ENCODE data around the gene MAML2.

The MAML2 gene

DNA sequence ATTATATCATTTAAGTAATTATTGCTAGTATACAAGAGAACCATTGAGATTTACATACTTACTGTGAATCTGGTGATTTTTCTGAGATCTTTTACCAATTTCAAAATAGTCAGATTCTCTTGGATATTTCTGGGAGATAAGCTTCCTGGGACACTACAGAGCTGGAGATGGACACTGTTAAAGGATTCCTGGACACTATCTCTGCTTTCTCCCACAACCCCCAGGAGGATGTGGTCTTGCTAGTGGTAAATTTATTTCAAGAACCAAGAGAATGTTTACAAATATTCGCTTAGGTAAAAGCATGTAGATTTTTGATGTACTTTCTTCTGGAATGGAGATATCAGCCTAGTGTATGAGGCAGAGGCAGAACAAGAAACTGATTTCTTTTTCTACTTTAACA is 33.8 kb upstream of the MAML2 start:
- Histone ChIP-seq H2AK5ac (ENCODE audit: low read length, severe bottlenecking) (no peak overlapping the region), H3K79me1 (replicated peaks; ENCODE audit: low read length, poor library complexity, severe bottlenecking) (peaks cover 3% of the 10 kb centered on the region), H2BK15ac (ENCODE audit: low read depth, poor library complexity, severe bottlenecking) (no peak overlapping the region), H3K9me3 (ENCODE audit: control insufficient read depth, low read length) (no peaks in the 10 kb centered on the region), H3K36me3 (ENCODE audit: control insufficient read depth in 1 of 2, insufficient read depth in 2 of 2, low read depth in 1 of 2, low read length in 2 of 2) (peaks cover 0 to 61% of the 10 kb centered on the region in 2 experiments), H3K27me3 (ENCODE audit: control insufficient read depth in 1 of 2, insufficient read depth in 1 of 2, low read length in 2 of 2) (no peaks in the 10 kb centered on the region), H3K4ac (ENCODE audit: low read depth in 1 of 2, low read length in 2 of 2) (no peak overlapping the region), H2AFZ (ENCODE audit: low read depth, low read length) (no peak overlapping the region), H3K4me3 (ENCODE audit: insufficient read depth in 1 of 2, low read depth in 1 of 2, low read length in 2 of 2) (no peak overlapping the region), H3K9ac (ENCODE audit: low read length) (no peak overlapping the region), H3K14ac (ENCODE audit: low read length in 2 of 2) (no peak overlapping the region), H3K18ac (ENCODE audit: low read depth in 1 of 2, low read length in 2 of 2) (no peak overlapping the region), H4K91ac (ENCODE audit: low read length) (no peak overlapping the region), H3K23ac (ENCODE audit: low read length in 2 of 2) (no peak overlapping the region), H4K8ac (ENCODE audit: low read length) (no peak overlapping the region), H3K4me1 (ENCODE audit: control insufficient read depth, insufficient read depth, low read depth, low read length) (no peaks in the 10 kb centered on the region), H3K27ac (ENCODE audit: low read length, poor library complexity, severe bottlenecking) (no peak overlapping the region), H2BK5ac (ENCODE audit: low read depth, low read length, poor library complexity, severe bottlenecking) (no peak overlapping the region), H2BK12ac (ENCODE audit: low read length in 2 of 2) (no peak overlapping the region), H2BK120ac (ENCODE audit: low read depth, low read length) (no peak overlapping the region), H3K4me2 (ENCODE audit: low read length, poor library complexity, severe bottlenecking) (no peak overlapping the region)
- no peak for DNase-seq
- no CpG with 5 or more reads among the region's 1 CpG for WGBS

GRCh38 chr11:96373826-96374225 is 30.8 kb upstream of the MAML2 start:
- Histone ChIP-seq H2AFZ (ENCODE audit: low read depth, low read length) (no peak overlapping the region), H3K18ac (ENCODE audit: low read depth in 1 of 2, low read length in 2 of 2) (no peak overlapping the region), H2AK5ac (ENCODE audit: low read length, severe bottlenecking) (no peak overlapping the region), H3K4ac (ENCODE audit: low read depth in 1 of 2, low read length in 2 of 2) (no peak overlapping the region), H3K4me1 (ENCODE audit: control insufficient read depth, insufficient read depth, low read depth, low read length) (no peaks in the 10 kb centered on the region), H4K91ac (ENCODE audit: low read length) (no peak overlapping the region), H3K9me3 (ENCODE audit: control insufficient read depth, low read length) (peaks cover 6% of the 10 kb centered on the region), H3K9ac (ENCODE audit: low read length) (no peak overlapping the region), H2BK120ac (ENCODE audit: low read depth, low read length) (no peak overlapping the region), H3K4me3 (ENCODE audit: insufficient read depth in 1 of 2, low read depth in 1 of 2, low read length in 2 of 2) (no peak overlapping the region), H3K36me3 (ENCODE audit: control insufficient read depth in 1 of 2, insufficient read depth in 2 of 2, low read depth in 1 of 2, low read length in 2 of 2) (peaks cover 0 to 67% of the 10 kb centered on the region in 2 experiments), H2BK15ac (ENCODE audit: low read depth, poor library complexity, severe bottlenecking) (no peak overlapping the region), H3K79me1 (replicated peaks; ENCODE audit: low read length, poor library complexity, severe bottlenecking) (no peaks in the 10 kb centered on the region), H3K27ac (ENCODE audit: low read length, poor library complexity, severe bottlenecking) (no peak overlapping the region), H3K14ac (ENCODE audit: low read length in 2 of 2) (no peak overlapping the region), H4K8ac (ENCODE audit: low read length) (no peak overlapping the region), H2BK5ac (ENCODE audit: low read depth, low read length, poor library complexity, severe bottlenecking) (no peak overlapping the region), H2BK12ac (ENCODE audit: low read length in 2 of 2) (no peak overlapping the region), H3K27me3 (ENCODE audit: control insufficient read depth in 1 of 2, insufficient read depth in 1 of 2, low read length in 2 of 2) (no peaks in the 10 kb centered on the region), H3K23ac (ENCODE audit: low read length in 2 of 2) (no peak overlapping the region), H3K4me2 (ENCODE audit: low read length, poor library complexity, severe bottlenecking) (no peak overlapping the region)
- DNase-seq, result no peak
- 100% methylated on average over 3 of the region's 4 CpGs for WGBS

- no peak overlapping the region for H3K23ac ChIP-seq (ENCODE audit: low read length in 2 of 2)
- H3K4me2 ChIP-seq (ENCODE audit: low read length, poor library complexity, severe bottlenecking), result no peak overlapping the region
- no peak overlapping the region for H3K9ac ChIP-seq (ENCODE audit: low read length)
- H2AK5ac ChIP-seq (ENCODE audit: low read length, severe bottlenecking), result no peak overlapping the region
- DNase-seq, result no peak
- no peaks in the 10 kb centered on the region for H3K4me1 ChIP-seq (ENCODE audit: control insufficient read depth, insufficient read depth, low read depth, low read length)
- peaks cover 3 to 83% of the 10 kb centered on the region in 2 experiments for H3K36me3 ChIP-seq (ENCODE audit: control insufficient read depth in 1 of 2, insufficient read depth in 2 of 2, low read depth in 1 of 2, low read length in 2 of 2)
- no peak overlapping the region for H2BK5ac ChIP-seq (ENCODE audit: low read depth, low read length, poor library complexity, severe bottlenecking)
- no peak overlapping the region for H2BK12ac ChIP-seq (ENCODE audit: low read length in 2 of 2)
- no peak overlapping the region for H2BK120ac ChIP-seq (ENCODE audit: low read depth, low read length)
- no peak overlapping the region for H3K27ac ChIP-seq (ENCODE audit: low read length, poor library complexity, severe bottlenecking)
- no peak overlapping the region for H3K14ac ChIP-seq (ENCODE audit: low read length in 2 of 2)
- peaks cover 3% of the 10 kb centered on the region for H3K79me1 ChIP-seq (replicated peaks; ENCODE audit: low read length, poor library complexity, severe bottlenecking)
- no peak overlapping the region for H4K91ac ChIP-seq (ENCODE audit: low read length)
- no peak overlapping the region for H3K4me3 ChIP-seq (ENCODE audit: insufficient read depth in 1 of 2, low read depth in 1 of 2, low read length in 2 of 2)
- peaks cover 19% of the 10 kb centered on the region for H3K9me3 ChIP-seq (ENCODE audit: control insufficient read depth, low read length)
- 96% methylated on average over 2 of the region's 2 CpGs for WGBS
- H3K27me3 ChIP-seq (ENCODE audit: control insufficient read depth in 1 of 2, insufficient read depth in 1 of 2, low read length in 2 of 2), result no peaks in the 10 kb centered on the region
- no peak overlapping the region for H4K8ac ChIP-seq (ENCODE audit: low read length)
- H3K4ac ChIP-seq (ENCODE audit: low read depth in 1 of 2, low read length in 2 of 2), result no peak overlapping the region
- no peak overlapping the region for H2AFZ ChIP-seq (ENCODE audit: low read depth, low read length)
- H3K18ac ChIP-seq (ENCODE audit: low read depth in 1 of 2, low read length in 2 of 2), result no peak overlapping the region
- H2BK15ac ChIP-seq (ENCODE audit: low read depth, poor library complexity, severe bottlenecking), result no peak overlapping the region
Observed at GRCh38 chr11:96367342-96367741, 24.3 kb upstream of the MAML2 start.

DNA sequence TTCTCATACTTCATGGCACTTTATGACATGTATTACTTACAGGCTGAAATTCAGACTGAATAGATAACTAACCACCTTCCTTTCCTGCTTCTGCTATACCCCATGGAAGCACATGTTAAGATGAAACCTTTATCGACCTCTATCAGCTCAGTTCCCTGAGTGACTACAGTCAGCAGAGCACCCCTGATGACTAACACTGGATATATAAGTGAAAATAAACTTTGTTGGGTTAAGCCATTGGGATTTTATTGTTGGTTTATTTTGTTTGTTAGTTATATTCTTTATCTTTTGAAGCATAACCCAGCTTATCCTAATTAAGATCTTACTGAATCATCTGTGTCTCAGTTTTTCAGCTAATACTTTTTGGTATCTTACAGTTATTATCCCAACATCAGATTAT is 23.0 kb upstream of the MAML2 start:
- H2AFZ ChIP-seq (ENCODE audit: low read depth, low read length), result no peak overlapping the region
- H3K4me3 ChIP-seq (ENCODE audit: insufficient read depth in 1 of 2, low read depth in 1 of 2, low read length in 2 of 2), result no peak overlapping the region
- no peak overlapping the region for H2BK5ac ChIP-seq (ENCODE audit: low read depth, low read length, poor library complexity, severe bottlenecking)
- peaks cover 3 to 74% of the 10 kb centered on the region in 2 experiments for H3K36me3 ChIP-seq (ENCODE audit: control insufficient read depth in 1 of 2, insufficient read depth in 2 of 2, low read depth in 1 of 2, low read length in 2 of 2)
- H3K9me3 ChIP-seq (ENCODE audit: control insufficient read depth, low read length), result peaks cover 19% of the 10 kb centered on the region
- H3K4ac ChIP-seq (ENCODE audit: low read depth in 1 of 2, low read length in 2 of 2), result no peak overlapping the region
- H3K27ac ChIP-seq (ENCODE audit: low read length, poor library complexity, severe bottlenecking), result no peak overlapping the region
- H4K8ac ChIP-seq (ENCODE audit: low read length), result no peak overlapping the region
- peaks cover 3% of the 10 kb centered on the region for H3K79me1 ChIP-seq (replicated peaks; ENCODE audit: low read length, poor library complexity, severe bottlenecking)
- H3K14ac ChIP-seq (ENCODE audit: low read length in 2 of 2), result no peak overlapping the region
- no peak overlapping the region for H3K4me2 ChIP-seq (ENCODE audit: low read length, poor library complexity, severe bottlenecking)
- no peak overlapping the region for H2BK12ac ChIP-seq (ENCODE audit: low read length in 2 of 2)
- WGBS, result 100% methylated on average over 1 of the region's 1 CpG
- H3K9ac ChIP-seq (ENCODE audit: low read length), result no peak overlapping the region
- H2AK5ac ChIP-seq (ENCODE audit: low read length, severe bottlenecking), result no peak overlapping the region
- no peaks in the 10 kb centered on the region for H3K27me3 ChIP-seq (ENCODE audit: control insufficient read depth in 1 of 2, insufficient read depth in 1 of 2, low read length in 2 of 2)
- no peak overlapping the region for H2BK120ac ChIP-seq (ENCODE audit: low read depth, low read length)
- H3K4me1 ChIP-seq (ENCODE audit: control insufficient read depth, insufficient read depth, low read depth, low read length), result no peaks in the 10 kb centered on the region
- no peak overlapping the region for H3K18ac ChIP-seq (ENCODE audit: low read depth in 1 of 2, low read length in 2 of 2)
- no peak overlapping the region for H2BK15ac ChIP-seq (ENCODE audit: low read depth, poor library complexity, severe bottlenecking)
- DNase-seq, result no peak
- H3K23ac ChIP-seq (ENCODE audit: low read length in 2 of 2), result no peak overlapping the region
- no peak overlapping the region for H4K91ac ChIP-seq (ENCODE audit: low read length)

Measured in mesenchymal stem cell (in vitro differentiated cells and primary cell).